RWPE1 (cell line): Measurements from ENCODE around the gene MMS22L.

Experiments
- CTCF ChIA-PET: fragments of 350-600 bp; sonication (Branson Sonifier 250); formaldehyde crosslinking; extraction: SDS; loops from one replicate; lab custom pipeline; 2021; lab: Yijun Ruan, JAX
- POLR2A ChIA-PET: fragments of 400-600 bp; formaldehyde crosslinking; extraction: SDS; loops from one replicate; lab custom pipeline; 2020; ENCODE audit warnings: antibody characterized with exemption; ENCODE audit not compliant: low non-redundant PET; lab: Yijun Ruan, JAX
- DNase-seq: peaks from one replicate; pipeline ENCODE4 v3.0.0; 2012; ENCODE audit warnings: low spot score
- H3K27ac ChIP-seq: fragments of 450-650 bp; 2 replicates; pipeline ENCODE4 v1.5.1; 2017
- TF ChIP-seq, protein P1 (sequence below): fragments of 450-650 bp; conservative IDR thresholded peaks from 2 replicates; pipeline ENCODE4 v1.5.1; 2017; ENCODE audit warnings: low read depth, mild to moderate bottlenecking

The MMS22L gene, protein sequence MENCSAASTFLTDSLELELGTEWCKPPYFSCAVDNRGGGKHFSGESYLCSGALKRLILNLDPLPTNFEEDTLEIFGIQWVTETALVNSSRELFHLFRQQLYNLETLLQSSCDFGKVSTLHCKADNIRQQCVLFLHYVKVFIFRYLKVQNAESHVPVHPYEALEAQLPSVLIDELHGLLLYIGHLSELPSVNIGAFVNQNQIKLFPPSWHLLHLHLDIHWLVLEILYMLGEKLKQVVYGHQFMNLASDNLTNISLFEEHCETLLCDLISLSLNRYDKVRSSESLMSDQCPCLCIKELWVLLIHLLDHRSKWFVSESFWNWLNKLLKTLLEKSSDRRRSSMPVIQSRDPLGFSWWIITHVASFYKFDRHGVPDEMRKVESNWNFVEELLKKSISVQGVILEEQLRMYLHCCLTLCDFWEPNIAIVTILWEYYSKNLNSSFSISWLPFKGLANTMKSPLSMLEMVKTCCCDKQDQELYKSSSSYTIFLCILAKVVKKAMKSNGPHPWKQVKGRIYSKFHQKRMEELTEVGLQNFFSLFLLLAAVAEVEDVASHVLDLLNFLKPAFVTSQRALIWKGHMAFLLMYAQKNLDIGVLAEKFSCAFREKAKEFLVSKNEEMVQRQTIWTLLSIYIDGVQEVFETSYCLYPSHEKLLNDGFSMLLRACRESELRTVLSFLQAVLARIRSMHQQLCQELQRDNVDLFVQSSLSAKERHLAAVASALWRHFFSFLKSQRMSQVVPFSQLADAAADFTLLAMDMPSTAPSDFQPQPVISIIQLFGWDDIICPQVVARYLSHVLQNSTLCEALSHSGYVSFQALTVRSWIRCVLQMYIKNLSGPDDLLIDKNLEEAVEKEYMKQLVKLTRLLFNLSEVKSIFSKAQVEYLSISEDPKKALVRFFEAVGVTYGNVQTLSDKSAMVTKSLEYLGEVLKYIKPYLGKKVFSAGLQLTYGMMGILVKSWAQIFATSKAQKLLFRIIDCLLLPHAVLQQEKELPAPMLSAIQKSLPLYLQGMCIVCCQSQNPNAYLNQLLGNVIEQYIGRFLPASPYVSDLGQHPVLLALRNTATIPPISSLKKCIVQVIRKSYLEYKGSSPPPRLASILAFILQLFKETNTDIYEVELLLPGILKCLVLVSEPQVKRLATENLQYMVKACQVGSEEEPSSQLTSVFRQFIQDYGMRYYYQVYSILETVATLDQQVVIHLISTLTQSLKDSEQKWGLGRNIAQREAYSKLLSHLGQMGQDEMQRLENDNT

DNA sequence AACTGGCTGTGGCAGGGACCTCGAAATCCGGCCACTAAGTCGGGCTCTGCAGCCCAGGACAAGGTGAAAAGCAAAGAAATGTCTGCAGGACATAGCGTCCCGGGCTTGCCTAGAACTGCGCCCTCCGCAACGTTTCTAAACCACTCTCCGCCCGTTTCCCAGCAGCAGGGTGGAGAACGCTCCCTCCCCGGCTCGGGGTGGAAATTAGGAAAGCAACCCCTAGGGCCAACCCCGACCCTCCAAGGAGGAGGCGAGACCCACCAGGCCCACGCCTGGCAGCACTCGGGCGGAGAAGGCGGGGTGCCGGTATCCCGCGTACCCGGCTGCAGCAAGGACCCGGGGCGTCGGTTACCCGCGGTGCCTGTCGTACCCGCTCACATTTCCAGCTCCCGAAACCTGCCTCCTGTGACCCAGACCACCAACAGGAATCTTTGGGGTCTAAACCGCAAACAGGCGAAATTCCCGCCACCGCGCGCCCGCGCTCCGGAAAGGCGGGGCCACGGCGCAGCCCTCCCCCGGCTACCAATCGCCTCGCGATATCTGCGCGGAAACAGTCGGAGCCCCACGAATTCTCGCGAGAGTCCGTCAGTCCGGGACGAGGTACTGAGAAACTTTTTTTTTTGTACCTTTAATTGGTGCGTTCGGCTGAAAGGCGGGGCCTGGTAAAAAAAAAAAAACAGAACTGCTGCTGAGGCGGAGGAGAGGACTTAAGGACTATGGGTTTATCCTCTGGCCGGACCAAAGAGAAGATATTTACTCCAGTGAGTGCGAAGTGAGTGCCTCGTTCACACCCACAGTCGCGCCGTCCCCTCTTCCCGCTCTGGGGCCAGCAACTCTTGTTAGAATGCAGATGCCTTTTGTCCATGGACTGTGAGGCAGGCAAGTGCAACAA is at the start of gene MMS22L:
MMS22L (minus strand) TSS at position 491 of the 892 bp plus-strand sequence. CDS start 739 bp downstream, outside the sequence.
- ChIA-PET POLR2A (no interaction called here), CTCF (no interaction called here)
- TF ChIP-seq, protein P1, sequence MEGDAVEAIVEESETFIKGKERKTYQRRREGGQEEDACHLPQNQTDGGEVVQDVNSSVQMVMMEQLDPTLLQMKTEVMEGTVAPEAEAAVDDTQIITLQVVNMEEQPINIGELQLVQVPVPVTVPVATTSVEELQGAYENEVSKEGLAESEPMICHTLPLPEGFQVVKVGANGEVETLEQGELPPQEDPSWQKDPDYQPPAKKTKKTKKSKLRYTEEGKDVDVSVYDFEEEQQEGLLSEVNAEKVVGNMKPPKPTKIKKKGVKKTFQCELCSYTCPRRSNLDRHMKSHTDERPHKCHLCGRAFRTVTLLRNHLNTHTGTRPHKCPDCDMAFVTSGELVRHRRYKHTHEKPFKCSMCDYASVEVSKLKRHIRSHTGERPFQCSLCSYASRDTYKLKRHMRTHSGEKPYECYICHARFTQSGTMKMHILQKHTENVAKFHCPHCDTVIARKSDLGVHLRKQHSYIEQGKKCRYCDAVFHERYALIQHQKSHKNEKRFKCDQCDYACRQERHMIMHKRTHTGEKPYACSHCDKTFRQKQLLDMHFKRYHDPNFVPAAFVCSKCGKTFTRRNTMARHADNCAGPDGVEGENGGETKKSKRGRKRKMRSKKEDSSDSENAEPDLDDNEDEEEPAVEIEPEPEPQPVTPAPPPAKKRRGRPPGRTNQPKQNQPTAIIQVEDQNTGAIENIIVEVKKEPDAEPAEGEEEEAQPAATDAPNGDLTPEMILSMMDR, result no peak

DNA sequence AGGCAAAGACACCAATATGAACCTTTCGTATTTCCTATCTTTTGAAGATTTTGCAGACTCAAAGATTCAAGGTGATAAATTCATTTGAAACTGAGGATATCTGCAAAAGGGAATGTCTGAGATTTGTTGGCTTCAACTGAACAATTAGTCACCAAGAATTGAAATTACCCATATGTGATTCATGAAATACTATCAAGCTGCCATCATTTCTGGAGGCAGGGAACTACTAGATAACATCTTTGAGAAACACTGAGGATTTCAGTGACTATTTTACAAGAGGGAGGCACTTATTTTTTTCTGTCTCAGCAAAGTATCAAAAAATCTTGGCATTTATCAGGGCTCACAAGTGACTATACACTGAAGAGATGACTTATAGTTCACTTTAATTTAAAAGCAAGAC is 39.8 kb upstream of the MMS22L start:
- POLR2A ChIA-PET, result no interaction called here
- TF ChIP-seq, protein P1, result no peak
- peak; percentile 11 for DNase-seq
- CTCF ChIA-PET, result no interaction called here
- no peak overlapping the region for H3K27ac ChIP-seq

More for the DNA sequence above, at the start of gene MMS22L:
- H3K27ac ChIP-seq, result peak within 1 kb of the TSS; percentile 87
- DNase-seq, result peak; percentile 94

DNA sequence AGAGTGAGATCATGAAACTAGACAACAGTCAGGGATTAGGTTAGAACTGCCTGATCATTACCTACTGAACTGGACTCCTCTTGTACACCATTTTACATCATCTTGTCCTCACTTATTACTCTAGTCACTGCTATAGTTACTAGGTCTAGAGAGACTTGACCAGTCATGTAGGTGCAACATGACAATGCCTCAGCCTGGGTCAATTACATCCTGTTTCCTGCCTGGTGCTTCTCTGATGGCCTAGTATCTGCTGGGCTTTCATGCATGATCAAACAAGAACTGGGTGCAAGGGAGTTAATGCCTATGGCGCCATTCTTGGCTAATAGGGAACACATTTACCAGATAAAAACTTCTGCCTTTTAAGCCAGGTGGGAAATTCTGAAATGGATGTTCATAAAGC is 39.2 kb upstream of the MMS22L start:
- DNase-seq, result no peak
- TF ChIP-seq, protein P1, result no peak
- CTCF ChIA-PET, result no interaction called here
- no peak overlapping the region for H3K27ac ChIP-seq
- POLR2A ChIA-PET, result no interaction called here

DNA sequence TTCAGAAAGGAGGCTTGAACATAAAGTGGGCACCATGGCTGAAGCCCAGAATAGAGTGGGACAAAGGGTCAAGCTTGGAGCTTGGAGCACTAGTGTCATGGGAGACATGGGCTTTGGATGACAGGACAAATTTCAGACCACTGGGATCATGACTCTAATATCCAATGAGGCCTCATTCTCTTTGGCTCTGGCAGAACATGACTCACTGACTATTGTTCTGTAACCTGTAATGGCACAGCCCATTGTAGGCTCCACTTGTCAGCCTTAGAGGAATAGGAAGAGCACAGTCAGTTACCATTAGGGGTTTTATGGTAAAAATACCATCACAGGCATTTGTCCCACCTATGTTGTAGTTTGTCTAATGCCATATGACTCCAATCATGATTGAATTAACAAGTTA is 34.0 kb upstream of the MMS22L start:
- ChIA-PET POLR2A (no interaction called here), CTCF (no interaction called here)
- no peak overlapping the region for H3K27ac ChIP-seq
- DNase-seq, result no peak
- TF ChIP-seq, protein P1, result no peak

DNA sequence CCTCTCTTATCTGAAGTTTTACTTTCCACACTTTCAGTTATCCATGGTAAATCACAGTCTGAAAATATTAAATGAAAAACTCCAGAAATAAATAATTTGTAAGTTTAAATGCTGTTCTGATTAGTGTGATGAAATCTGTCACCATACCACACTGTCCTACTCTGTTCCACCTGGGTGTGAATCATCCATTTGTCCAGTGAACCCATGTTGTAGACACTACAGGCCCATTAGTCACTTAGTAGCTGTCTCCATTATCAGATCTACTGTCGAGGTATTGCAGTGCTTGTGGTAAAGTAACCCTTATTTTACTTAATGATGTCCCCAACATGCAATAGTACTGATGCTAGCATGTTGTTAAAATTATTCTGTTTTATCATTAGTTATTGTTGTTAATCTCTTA is 29.2 kb upstream of the MMS22L start:
- CTCF ChIA-PET, result no interaction called here
- POLR2A ChIA-PET, result no interaction called here
- DNase-seq, result no peak
- TF ChIP-seq, protein P1, result no peak
- no peak overlapping the region for H3K27ac ChIP-seq
